ENCODE measurements around the gene SRGAP2B. TPM values are rescaled to one million over a fixed set of nuclear protein-coding genes. Genes with fewer than 3 reads are reported as not detected.
"Not testable (repeated sequence)": the region's sequence is repeated elsewhere in the genome, so short reads cannot be mapped to it uniquely, and the experiment has no call there.

Gene SRGAP2B
- total RNA-seq, 1 donor from 2014 or later = 23.3 TPM

GRCh38 chr1:145078787-145079370 is 16.2 kb downstream of the SRGAP2B start:
- POLR2A ChIA-PET; CTCF ChIA-PET; H3K36me3 Mint-ChIP-seq (ENCODE audit: low read depth); intact Hi-C loops (cut with micrococcal nuclease); H3K27ac Mint-ChIP-seq; H3K4me1 Mint-ChIP-seq; H3K4me3 Mint-ChIP-seq; DNase-seq; H3K9me3 Mint-ChIP-seq; ATAC-seq (ENCODE audit: low read depth); H3K27me3 Mint-ChIP-seq: not testable (repeated sequence)

GRCh38 chr1:145077872-145078786 is 17.0 kb downstream of the SRGAP2B start:
- H3K9me3 Mint-ChIP-seq; ATAC-seq (ENCODE audit: low read depth); POLR2A ChIA-PET; H3K36me3 Mint-ChIP-seq (ENCODE audit: low read depth); H3K4me3 Mint-ChIP-seq; H3K27ac Mint-ChIP-seq; CTCF ChIA-PET; DNase-seq; intact Hi-C loops (cut with micrococcal nuclease); H3K27me3 Mint-ChIP-seq; H3K4me1 Mint-ChIP-seq: not testable (repeated sequence)

- H3K27ac Mint-ChIP-seq; CTCF ChIA-PET; H3K4me3 Mint-ChIP-seq; ATAC-seq (ENCODE audit: low read depth); DNase-seq; H3K9me3 Mint-ChIP-seq; POLR2A ChIA-PET; H3K36me3 Mint-ChIP-seq (ENCODE audit: low read depth); H3K4me1 Mint-ChIP-seq; H3K27me3 Mint-ChIP-seq; intact Hi-C loops (cut with micrococcal nuclease): not testable (repeated sequence)
These were observed 18.3 kb downstream of the SRGAP2B start for GRCh38 chr1:145076877-145077276.

GRCh38 chr1:145074021-145074559 is 21.0 kb downstream of the SRGAP2B start:
- H3K4me3 Mint-ChIP-seq; CTCF ChIA-PET; DNase-seq; intact Hi-C loops (cut with micrococcal nuclease); H3K4me1 Mint-ChIP-seq; H3K36me3 Mint-ChIP-seq (ENCODE audit: low read depth); H3K27me3 Mint-ChIP-seq; POLR2A ChIA-PET; H3K9me3 Mint-ChIP-seq; ATAC-seq (ENCODE audit: low read depth); H3K27ac Mint-ChIP-seq: not testable (repeated sequence)

- H3K27ac Mint-ChIP-seq; H3K27me3 Mint-ChIP-seq; CTCF ChIA-PET; POLR2A ChIA-PET; ATAC-seq (ENCODE audit: low read depth); H3K4me3 Mint-ChIP-seq; intact Hi-C loops (cut with micrococcal nuclease); H3K36me3 Mint-ChIP-seq (ENCODE audit: low read depth); DNase-seq; H3K4me1 Mint-ChIP-seq; H3K9me3 Mint-ChIP-seq: not testable (repeated sequence)
These were observed 23.6 kb downstream of the SRGAP2B start for GRCh38 chr1:145071569-145071968.

- not testable (repeated sequence) for H3K9me3 Mint-ChIP-seq; ATAC-seq (ENCODE audit: low read depth)
These were observed 28.6 kb downstream of the SRGAP2B start for GRCh38 chr1:145066486-145066885.

GRCh38 chr1:145065194-145065826 is 29.8 kb downstream of the SRGAP2B start:
- POLR2A ChIA-PET; H3K36me3 Mint-ChIP-seq (ENCODE audit: low read depth); CTCF ChIA-PET; H3K27ac Mint-ChIP-seq; H3K27me3 Mint-ChIP-seq; H3K9me3 Mint-ChIP-seq; H3K4me3 Mint-ChIP-seq; intact Hi-C loops (cut with micrococcal nuclease); DNase-seq; H3K4me1 Mint-ChIP-seq: not testable (repeated sequence)
- peak; percentile 97 for ATAC-seq (ENCODE audit: low read depth)

More at GRCh38 chr1:145066486-145066885, 28.6 kb downstream of the SRGAP2B start:
- intact Hi-C loops (cut with micrococcal nuclease); CTCF ChIA-PET; H3K27me3 Mint-ChIP-seq; DNase-seq; H3K4me1 Mint-ChIP-seq; H3K27ac Mint-ChIP-seq; H3K36me3 Mint-ChIP-seq (ENCODE audit: low read depth); POLR2A ChIA-PET; H3K4me3 Mint-ChIP-seq: not testable (repeated sequence)

GRCh38 chr1:145063941-145064648 is 31.0 kb downstream of the SRGAP2B start:
- CTCF ChIA-PET; H3K4me3 Mint-ChIP-seq; H3K4me1 Mint-ChIP-seq; ATAC-seq (ENCODE audit: low read depth); DNase-seq; H3K27me3 Mint-ChIP-seq; H3K27ac Mint-ChIP-seq; H3K36me3 Mint-ChIP-seq (ENCODE audit: low read depth); intact Hi-C loops (cut with micrococcal nuclease); H3K9me3 Mint-ChIP-seq; POLR2A ChIA-PET: not testable (repeated sequence)

- ATAC-seq (ENCODE audit: low read depth); H3K4me1 Mint-ChIP-seq; POLR2A ChIA-PET; intact Hi-C loops (cut with micrococcal nuclease); H3K9me3 Mint-ChIP-seq; CTCF ChIA-PET; DNase-seq; H3K27ac Mint-ChIP-seq; H3K4me3 Mint-ChIP-seq; H3K36me3 Mint-ChIP-seq (ENCODE audit: low read depth); H3K27me3 Mint-ChIP-seq: not testable (repeated sequence)
These were observed 31.8 kb downstream of the SRGAP2B start for GRCh38 chr1:145063285-145063684.

- intact Hi-C loops (cut with micrococcal nuclease) = not testable (repeated sequence)
These were observed 36.9 kb downstream of the SRGAP2B start for GRCh38 chr1:145058184-145058583.

GRCh38 chr1:145055217-145055760 is 39.8 kb downstream of the SRGAP2B start:
- intact Hi-C loops (cut with micrococcal nuclease); H3K27me3 Mint-ChIP-seq: not testable (repeated sequence)
- peak; percentile 91 for ATAC-seq (ENCODE audit: low read depth)

More at GRCh38 chr1:145058184-145058583, 36.9 kb downstream of the SRGAP2B start:
- H3K27ac Mint-ChIP-seq; CTCF ChIA-PET; H3K4me1 Mint-ChIP-seq; POLR2A ChIA-PET; H3K36me3 Mint-ChIP-seq (ENCODE audit: low read depth); H3K4me3 Mint-ChIP-seq; H3K27me3 Mint-ChIP-seq; H3K9me3 Mint-ChIP-seq; DNase-seq: not testable (repeated sequence)
- peak; percentile 45 for ATAC-seq (ENCODE audit: low read depth)

More at GRCh38 chr1:145055217-145055760, 39.8 kb downstream of the SRGAP2B start:
- H3K4me1 Mint-ChIP-seq; H3K9me3 Mint-ChIP-seq; POLR2A ChIA-PET; H3K27ac Mint-ChIP-seq; CTCF ChIA-PET; DNase-seq; H3K4me3 Mint-ChIP-seq; H3K36me3 Mint-ChIP-seq (ENCODE audit: low read depth): not testable (repeated sequence)

Data from activated B cell treated with CpG ODN at 0.5 μM for 24 hours (primary cell).